LHCN-M2 (cell line): ENCODE data around the gene RGS6. TPM values are rescaled to one million over a fixed set of nuclear protein-coding genes. Genes with fewer than 3 reads are reported as not detected.

Experiments used
- DNase-seq: peaks from one replicate; pipeline ENCODE4 v3.0.0-alpha.2; 2012; ENCODE audit warnings: low read depth
- total RNA-seq: library from RNA; depleted of rRNA; stranded (reverse); fragments of >200 nt; gene quantifications from 2 replicates; pipeline ENCODE4 v1.2.3, GENCODE V29; 2014

Gene RGS6
- total RNA-seq, 1 experiment from 2014 or later, result under 0.01 TPM

DNA sequence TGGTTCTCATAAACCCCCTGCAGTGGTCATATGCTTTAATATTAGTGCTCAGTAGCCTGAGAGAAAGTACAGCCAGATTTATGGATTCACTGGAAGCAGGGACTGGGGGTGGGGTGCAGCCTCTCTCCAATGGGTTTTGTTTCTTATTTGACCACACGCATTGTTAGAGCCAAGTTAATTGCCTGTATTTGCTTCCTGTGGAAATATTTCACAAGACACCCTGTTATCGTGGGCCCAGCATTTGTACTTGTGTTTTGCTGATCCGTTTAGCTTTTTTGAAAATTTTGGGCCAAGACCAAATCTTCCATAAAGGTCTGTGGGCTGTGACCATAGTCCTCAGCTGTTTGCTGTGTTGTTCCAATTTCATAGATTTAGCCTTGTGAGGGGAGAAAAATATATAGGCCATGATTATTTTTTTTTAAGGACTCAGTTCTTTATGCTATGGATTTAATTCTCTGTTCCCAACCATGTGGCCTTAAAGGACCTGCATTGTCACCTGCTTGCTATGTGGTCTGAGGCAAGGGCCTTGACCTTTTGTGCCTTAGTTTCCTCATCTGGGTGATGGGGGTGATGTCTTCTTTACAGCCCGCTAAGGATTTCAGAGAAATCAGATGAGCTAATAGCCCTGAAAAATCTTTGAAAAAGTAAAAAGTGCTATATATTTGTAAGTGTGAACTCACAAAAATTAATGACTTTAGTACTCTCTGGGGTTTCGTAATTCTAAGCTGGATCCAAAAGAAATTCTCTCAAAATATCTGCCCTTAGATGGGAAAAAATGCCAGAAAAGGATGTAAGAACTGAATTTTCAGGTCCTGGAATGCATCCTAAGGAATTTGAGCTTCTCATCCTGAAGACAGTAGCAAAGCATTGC lies 591.4 kb downstream of the RGS6 start:
- DNase-seq, result peak; percentile 55

DNA sequence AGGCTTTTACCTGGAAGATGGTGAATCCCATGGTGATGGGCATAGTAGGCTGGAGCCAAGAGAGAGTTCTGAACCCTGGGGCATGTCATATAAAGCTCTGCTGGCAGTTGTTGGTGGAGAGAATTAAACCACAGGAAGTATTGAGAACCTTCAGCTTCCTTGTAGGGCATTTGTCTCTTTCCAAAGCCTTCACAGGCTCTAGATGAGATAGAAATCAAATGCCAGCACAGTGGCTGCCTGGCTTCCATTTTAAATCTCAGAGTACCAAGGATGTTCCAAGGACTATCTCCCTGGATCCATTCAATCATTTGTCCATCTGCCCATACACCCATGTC lies 592.0 kb downstream of the RGS6 start:
- no peak for DNase-seq

DNA sequence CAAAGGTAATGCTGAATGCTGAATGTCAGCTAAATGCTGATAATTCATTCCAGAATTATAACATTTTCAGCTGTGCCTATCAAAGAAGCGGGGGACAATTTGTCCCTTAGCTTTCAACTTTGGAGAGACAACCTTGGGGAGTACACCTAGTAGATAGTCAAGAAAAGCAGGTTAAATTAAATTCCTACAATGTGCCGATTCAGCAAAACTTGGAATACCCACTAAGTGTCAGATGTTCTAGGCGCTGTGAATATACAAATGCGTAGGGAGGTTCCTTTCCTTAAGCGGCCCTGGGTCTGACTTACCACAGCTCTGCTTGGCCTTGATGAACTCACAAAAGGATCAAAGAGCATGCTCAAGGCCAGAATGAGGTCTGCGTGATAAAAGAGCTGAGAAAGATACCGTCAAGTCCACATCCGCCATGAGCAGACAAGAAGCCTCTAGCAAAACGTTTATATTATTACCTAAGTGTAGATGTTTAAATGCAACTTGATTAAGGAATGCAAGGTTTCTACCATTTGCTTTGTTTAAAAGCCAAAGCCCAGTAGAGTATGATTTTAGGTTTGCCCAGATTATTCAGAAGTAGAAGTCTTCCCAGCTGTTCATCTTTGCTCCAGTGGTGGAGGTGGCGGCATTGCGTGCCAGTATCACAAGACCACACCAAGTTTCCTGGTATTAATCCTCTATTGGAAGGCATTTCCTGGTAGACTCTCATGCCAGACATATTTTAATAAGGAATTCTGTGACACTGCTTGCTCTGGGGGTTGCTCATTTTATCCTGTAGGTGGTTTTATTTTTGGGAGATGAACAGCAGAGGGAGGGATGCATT lies 593.1 kb downstream of the RGS6 start:
- peak; percentile 84 for DNase-seq

DNA sequence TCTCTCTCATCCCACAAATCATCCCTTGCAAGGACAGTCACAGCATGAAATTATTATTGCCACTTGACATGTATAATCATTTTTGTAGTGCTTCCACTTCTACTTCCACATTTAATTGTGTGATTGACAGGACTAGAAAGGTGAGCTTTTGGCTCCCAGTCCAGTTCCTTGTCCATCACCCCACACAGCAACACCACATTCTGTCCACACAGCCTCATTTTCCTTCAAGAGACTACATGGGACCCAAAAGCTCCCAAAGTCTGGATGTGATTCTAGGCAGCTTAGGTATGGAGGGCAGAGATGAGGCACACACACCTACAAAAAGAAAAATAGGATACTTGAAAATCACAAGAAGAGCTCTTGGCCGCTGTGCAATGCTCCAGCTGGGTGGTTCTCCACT lies 595.4 kb downstream of the RGS6 start:
- no peak for DNase-seq

DNA sequence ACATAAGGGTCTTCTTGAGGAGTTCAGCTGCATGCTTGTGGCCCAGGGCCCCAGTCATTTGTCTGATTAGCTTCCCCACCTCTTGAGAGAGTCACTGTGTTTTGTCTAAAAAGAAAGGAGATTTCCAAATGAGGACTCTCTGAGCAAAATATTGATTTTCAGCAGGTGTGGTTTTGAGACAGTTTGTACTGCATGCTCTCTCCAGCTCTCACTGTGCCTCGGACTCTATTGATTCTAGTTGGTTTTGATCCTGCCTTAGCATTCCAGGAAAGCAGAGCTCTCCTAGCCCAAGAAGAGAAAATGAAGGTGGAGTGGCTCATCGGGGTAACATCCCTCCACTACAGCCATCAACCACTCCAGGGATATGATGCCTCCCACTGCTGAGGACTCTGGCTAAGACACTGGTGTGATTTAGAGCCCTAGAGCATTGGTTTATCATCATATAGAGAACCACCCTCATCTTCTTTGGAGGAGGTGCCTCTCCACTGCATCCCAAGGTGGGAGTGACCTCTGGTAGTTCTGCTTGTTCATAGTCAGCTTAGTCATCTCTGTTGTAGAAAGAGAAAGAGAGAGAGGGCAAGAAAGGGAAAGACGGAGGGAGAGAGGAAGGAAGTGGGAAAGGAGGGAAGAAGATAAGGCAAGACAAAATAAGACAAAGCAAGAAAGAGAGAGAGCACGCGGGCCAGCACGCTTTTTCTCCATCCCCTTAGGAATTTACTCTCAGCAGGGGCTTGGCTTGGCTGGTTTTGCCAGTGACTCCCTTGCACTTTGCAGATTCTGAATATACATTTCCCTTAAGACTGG lies 596.0 kb downstream of the RGS6 start:
- DNase-seq, result peak; percentile 72

DNA sequence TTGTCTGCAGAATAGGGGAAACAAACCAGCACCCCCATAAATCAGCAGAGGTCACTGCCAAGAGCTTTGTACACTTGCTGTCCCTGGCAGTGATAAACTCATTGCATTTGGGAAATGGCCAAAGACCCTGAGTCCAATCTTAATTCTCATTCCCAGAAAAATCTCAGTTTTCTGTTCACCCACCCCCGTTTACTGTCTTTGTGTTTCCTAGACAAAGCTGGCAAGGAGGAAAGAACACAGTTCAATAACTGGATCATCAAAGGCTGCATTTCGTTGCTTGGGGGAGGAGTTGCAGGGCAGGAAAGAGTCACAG lies 596.6 kb downstream of the RGS6 start:
- no peak for DNase-seq

DNA sequence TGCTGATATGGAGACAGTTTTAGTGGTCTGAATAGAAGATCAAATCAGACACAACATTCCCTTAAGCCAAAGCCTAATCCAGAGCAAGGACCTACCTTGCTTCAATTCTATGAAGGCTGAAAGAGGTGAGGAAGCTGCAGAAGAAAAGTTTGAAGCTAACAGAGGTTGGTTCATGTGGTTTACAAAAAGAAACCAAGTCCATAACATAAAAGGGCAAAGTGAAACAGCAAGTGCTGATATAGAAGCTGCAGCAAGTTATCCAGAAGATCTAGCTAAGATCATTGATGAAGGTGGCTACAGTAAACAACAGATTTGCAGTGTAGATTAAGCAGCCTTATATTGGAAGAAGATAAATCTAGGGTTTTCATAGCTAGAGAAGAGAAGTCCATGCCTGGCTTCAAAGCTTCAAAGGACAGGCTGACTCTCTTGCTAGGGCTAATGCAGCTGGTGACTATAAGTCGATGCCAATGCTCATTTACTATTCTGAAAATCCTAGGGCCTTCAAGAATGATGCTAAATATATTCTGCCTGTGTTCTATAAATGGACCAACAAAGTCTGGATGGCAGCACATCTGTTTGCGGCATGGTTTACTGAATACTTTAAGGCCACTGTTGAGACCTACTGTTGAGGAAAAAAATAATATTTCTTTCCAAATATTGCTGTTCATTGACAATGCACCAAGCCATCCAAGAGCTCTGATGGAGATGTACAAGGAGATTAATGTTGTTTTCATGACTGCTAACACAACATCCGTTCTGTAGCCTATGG lies 600.6 kb downstream of the RGS6 start:
- DNase-seq, result no peak

DNA sequence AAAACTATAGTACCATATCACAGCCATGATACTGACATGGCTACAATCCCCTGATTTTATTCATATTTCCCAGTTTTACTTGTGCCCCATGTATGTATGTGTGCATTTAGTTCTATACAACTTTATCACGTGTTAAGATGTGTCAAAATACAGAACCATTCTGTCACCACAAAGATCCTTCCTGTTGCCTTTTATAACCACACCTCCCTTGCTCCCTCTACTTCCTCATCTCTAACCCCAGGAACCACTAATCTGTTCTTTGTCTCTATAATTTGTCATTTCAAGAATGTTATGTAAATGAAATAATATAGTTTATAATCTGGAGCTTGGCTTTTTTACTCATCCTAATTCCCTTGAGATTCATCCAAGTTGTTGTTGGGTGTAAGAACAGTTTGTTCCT lies 603.3 kb downstream of the RGS6 start:
- DNase-seq, result no peak

DNA sequence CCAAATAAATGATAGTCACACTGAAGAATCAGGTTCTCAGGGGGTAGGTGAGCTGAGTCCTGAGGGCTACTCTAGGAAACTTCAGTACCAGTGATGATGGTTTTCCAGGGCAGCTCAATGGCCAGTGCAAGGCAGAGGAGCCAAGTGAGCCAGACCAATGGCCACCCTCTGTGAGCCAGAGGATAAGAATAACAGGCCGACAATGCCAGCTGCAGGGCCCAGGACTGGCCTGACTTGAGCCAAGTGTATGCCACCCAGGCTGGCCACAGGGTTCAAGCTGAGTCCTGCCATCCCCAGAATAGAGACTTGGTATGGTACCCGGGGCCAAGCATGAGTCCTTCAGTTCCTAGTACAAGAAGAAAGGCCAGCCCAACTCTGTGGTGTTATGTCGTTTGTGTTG lies 606.2 kb downstream of the RGS6 start:
- DNase-seq, result no peak

DNA sequence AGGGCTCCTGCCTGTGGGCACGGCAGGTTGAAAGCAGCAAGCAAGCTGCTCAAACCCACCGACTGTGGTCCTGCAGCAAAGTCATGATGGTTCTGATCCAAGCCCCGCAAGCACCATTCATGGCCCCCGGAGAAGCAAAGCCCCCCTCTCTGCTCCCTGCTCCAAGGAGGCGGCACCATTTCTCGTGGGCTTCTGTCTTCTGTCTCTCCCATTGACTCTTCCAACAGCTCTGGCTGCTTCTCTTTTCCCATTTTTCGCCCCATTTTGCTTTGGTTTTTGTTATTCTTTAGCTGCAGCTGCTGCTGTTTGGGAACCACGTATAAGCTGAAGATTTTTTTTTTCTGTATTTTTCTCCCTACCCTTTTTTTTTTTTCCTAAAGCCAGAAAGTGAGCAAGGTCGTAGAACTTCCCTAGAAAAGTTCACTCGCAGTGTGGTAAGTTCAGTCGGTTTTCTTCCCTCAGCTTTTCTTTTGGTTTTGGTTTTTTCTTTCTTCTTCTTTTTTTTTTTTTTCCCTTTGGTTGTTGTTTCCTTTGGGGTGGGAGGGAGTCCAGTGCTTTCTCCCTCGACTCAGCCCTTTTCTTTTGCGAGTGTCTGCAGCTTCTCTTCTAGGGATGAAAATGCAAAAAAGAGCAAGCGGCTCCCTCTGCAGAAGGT lies 607.6 kb downstream of the RGS6 start:
- DNase-seq, result no peak

DNA sequence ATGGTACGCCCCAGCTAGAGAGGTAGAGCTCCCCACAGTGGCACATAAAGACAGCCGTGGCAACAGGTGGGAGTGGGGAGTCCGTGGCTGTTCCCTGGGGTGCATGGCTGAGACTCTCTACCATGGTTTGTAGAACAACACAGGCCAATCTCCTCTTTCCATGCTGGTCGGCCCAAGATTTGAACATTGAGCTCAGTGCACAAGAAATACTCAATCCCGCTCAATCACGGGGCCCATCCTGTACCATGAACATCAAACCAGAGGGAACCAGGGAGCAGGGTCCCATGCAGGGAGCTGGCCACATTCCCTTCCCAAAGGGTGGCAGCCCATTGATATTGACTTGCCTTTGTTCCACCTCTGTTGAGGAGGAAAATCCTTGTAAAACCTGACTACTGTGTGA lies 608.6 kb downstream of the RGS6 start:
- no peak for DNase-seq

DNA sequence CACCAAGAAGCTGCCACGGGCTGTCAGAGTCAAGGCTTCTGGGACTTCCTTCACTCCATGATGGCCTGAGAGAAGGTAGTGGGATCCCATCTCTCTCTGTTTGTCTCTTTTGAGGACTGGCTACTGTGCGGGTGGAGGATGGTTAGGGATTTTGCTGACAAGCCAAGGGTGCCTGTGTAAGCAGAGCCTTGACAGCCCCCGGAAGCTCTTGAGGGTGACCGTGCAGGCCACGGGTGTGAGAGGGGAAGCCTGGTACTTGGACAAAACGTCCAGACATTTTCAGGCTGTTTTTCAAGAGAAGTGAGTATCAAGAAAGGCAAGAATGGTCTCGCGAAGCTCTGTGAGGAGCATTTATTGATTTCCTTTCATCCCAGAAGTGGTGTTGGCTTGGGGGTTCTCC lies 609.3 kb downstream of the RGS6 start:
- no peak for DNase-seq

DNA sequence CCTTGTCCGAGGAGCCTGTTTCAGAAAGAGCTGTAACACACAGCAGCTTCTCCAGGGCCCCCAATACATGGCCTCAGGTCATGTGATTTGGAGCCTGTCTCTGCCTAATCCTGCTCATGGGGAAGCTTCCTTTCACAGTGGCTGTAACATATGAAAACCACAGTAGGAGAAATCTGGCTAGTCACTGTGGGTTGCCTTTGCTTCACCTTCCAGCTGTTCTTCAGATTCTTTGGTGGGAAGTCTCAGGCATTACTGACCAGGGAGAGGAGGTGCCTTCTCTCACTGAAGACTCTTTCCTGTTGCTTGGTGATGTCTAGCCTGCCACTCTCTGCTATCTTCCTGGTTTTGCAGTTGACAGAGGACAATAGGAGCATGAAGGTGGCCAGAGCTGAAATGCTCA lies 611.1 kb downstream of the RGS6 start:
- DNase-seq, result peak; percentile 88

DNA sequence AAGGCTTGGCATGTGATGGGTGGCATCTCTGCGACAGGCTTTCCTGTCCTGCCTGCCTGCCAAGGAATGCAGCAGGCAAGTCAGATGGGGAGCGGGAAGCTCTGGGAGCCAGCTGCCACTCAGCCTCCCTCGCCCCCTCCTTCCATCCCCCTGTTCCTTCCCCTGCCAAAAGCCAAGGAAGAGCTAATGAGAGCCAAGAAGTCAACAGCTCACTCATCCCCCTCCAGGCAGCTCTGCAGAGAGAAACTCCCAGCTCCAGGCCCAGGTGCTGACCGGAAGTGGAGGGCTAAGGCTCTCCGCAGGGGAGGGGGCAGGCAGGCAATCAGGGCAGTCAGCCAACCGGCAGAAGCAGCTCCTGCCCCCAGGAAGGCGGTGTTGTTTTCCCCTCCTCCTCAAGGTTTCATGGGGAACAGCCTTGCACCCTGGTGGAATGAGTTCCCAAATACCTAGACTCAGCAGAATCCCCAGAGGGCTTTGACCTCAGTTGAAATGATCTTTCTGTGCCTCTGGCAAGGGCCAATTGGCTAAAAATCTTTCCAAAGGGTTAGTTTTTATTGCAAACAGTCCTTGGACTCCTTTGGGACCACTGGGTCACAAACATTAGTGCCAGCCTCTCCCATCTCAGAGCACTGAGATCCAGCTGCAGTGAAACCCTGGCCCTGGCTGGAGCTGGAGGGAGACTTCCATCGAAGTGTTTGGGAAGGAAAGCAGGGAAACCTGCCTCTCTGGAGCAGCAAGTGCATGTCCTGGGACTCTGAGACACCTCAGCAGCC lies 612.6 kb downstream of the RGS6 start:
- peak; percentile 37 for DNase-seq

DNA sequence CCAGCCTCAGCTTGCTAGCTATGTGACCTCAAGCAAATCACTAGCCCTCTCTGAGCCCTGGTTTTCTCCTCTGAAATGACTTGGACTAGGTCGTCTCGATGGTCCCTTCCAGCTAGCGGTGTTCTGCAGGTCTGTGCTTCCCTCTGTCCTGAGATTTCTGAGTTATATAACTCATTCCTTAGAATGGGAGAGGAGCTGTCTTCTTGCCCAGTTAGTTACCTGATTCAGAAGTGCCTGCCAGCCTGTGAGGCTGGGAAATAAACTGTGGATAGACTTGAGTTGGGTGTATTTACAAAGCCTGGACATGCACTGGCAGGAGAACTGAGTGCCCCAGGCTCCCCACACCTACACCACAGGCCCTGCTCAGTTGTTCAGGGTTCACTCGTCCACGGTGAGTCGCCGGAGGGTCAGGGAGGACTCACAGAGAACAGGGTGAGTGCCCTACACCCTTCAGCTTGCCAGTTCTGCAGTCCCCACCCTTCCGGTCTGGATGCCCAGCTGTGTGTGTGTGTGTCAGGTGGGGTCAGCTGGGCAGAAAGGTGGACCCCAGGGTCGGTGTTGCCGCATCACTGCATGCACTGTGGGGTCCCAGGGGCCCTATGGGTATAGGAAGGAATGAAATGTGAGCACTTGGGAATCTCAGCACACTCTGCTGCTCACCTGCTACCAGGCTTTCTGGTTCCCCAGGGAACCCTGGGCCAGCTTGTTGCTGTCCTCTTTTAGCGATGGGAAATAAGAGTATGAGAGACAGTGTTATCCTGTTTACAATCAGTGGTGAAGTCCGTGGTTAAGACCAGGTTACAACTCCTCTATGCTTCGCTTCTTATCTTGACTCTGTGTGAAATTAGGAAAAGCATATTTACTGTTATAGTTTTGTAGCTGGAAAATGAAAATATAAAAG lies 613.4 kb downstream of the RGS6 start:
- peak; percentile 56 for DNase-seq

DNA sequence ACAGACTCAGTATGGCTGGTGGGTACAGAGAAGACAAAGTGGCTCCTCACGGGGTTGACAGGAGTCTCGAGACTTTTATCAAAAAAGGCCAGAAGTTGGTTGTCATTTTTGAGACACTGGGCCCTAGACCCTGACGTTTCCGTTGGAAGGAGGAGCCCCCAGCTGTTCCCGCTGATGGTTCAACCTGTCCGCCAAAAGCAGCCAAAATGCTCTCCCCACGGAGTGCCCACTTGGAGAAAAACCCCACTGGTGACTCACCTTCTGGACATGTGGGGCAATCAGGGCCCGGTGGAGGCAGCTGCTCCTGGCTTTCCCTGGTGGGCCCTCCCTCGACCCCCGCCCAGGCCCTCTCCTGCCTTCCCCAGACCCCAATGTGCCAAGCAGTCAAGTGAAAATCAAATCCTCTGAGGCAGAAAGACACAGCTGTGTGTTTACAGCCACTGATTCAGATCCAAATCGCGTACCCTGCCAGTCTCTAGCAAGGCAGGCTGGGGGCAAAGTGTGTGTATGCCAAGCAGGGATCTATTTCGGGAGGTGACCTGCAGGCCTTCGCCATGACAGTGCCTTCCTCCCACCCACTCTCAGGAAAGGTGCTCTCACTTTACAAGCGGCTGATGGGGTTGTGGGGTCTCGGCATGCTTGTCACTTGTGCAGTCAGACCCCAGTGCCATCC lies 614.3 kb downstream of the RGS6 start:
- no peak for DNase-seq

DNA sequence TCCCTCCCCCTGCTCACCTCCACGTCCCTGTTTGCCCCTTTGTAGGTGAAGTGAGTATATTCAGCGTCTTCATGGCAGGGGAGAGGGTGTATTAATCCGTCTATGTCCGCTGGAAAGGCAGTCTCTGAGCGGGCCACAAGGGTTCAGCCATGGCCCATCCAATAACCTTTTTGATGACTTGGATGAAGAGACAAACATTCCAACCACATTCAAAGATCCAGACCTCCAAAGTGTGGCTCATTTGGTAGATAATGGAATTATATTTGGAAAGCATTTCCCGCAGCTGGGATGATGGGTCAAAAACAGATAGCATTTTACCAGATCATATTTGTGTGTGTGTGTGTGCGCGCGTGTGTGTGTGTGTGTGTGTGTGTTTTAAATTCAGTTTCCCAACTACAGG lies 615.8 kb downstream of the RGS6 start:
- DNase-seq, result no peak

DNA sequence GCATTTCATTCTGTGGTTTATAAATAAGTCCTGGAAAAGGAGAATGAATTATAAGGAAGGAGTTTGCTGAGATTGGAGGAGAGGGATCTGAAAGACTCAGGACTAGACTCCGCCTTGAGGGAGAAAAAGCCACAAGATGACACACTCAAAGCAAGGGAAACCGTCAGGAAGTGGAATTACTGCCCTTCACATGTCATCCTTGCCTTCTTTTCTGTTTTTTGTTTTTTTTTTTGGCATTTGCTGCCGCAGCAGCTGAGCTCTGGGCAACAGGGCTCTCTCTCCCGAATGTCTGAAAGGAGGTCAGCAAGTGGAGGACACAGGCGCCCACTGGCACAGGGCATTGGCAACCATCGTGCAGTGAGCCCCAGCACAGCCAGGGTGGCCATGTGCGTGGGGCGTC lies 616.8 kb downstream of the RGS6 start:
- DNase-seq, result peak; percentile 91

DNA sequence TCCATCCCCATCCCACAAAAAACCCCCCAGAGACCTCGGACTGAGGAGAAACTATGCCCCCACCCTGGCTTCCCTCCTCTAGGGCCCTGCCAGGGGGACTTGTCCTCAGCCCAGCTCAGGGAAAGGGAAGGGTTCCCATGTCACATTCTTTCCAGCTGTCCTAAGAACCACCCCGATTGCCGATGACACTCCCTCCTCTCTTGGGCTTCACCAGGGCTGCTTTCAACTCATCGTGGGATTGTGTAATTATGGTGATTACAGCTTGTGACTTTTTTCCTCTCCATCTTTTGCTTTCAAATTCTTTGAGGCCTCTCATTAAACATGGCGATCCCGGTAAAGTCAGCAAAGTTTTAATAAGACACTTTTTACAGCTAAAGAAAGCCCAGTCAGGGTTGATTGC lies 617.6 kb downstream of the RGS6 start:
- peak; percentile 29 for DNase-seq
